Sigmoid colon (tissue), 4 donors: ENCODE measurements around the gene STK17A.

Experiments used
- CTCF ChIP-seq, 4 experiments: fragments of 450-650 bp in 3 of 4; fragments of 200-600 bp in 1 of 4; IDR thresholded peaks; one replicate each; pipeline ENCODE4 v1.5.1; 2016 to 2019; ENCODE audit warnings: antibody characterized with exemption in 4 of 4, mild to moderate bottlenecking in 3 of 4, moderate library complexity in 2 of 4
- EP300 ChIP-seq, 4 donors: sonication (generic); formaldehyde crosslinking; IDR thresholded peaks; one replicate each; pipeline ENCODE4 v1.6.1; 2017; ENCODE audit warnings: antibody characterized with exemption in 4 of 4
- POLR2A ChIP-seq, 2 donors: fragments of 450-650 bp; IDR thresholded peaks; one replicate each; pipeline ENCODE4 v1.6.1; 2016; ENCODE audit warnings: antibody characterized with exemption in 2 of 2, mild to moderate bottlenecking in 2 of 2, moderate library complexity in 2 of 2
- POLR2AphosphoS5 ChIP-seq, 4 donors: sonication (generic); formaldehyde crosslinking; IDR thresholded peaks; one replicate each; pipeline ENCODE4 v1.6.1; 2017; ENCODE audit warnings: antibody characterized with exemption in 4 of 4

- TF ChIP-seq CTCF (IDR thresholded peaks at IDR 0.05), result no peak
- no peak for TF ChIP-seq POLR2A (IDR thresholded peaks at IDR 0.05)
- TF ChIP-seq POLR2AphosphoS5 (IDR thresholded peaks at IDR 0.05), result no peak
- TF ChIP-seq EP300 (IDR thresholded peaks at IDR 0.05), result no peak
Observed at GRCh38 chr7:43575506-43575905, 7.4 kb upstream of the STK17A start.
